ENCODE data around the gene TCF7L1.
"Not testable (repeated sequence)": the region's sequence is repeated elsewhere in the genome, so short reads cannot be mapped to it uniquely, and the experiment has no call there.

The TCF7L1 gene

GRCh38 chr2:85155082-85155481 lies 21.9 kb downstream of the TCF7L1 start:
- not testable (repeated sequence) for H3K9ac ChIP-seq (ENCODE audit: low read depth, low read length); H3K4me2 ChIP-seq (ENCODE audit: low read length); H3K9me3 ChIP-seq (replicated peaks; ENCODE audit: low read length); H3K27me3 ChIP-seq (ENCODE audit: control insufficient read depth, insufficient read depth, low read length); H3K36me3 ChIP-seq (ENCODE audit: insufficient read depth, low read length); H3K4me3 ChIP-seq (ENCODE audit: low read length)
- peaks cover 18% of the 10 kb centered on the region for H3K4me1 ChIP-seq (ENCODE audit: control insufficient read depth, insufficient read depth, low read length)

- H3K9ac ChIP-seq (ENCODE audit: low read depth, low read length) = no peak overlapping the region
- H3K4me1 ChIP-seq (ENCODE audit: control insufficient read depth, insufficient read depth, low read length) = peaks cover 14% of the 10 kb centered on the region
- no peaks in the 10 kb centered on the region for H3K36me3 ChIP-seq (ENCODE audit: insufficient read depth, low read length)
- H3K9me3 ChIP-seq (replicated peaks; ENCODE audit: low read length) = no peaks in the 10 kb centered on the region
- H3K4me3 ChIP-seq (ENCODE audit: low read length) = no peak overlapping the region
- no peak overlapping the region for H3K4me2 ChIP-seq (ENCODE audit: low read length)
- no peaks in the 10 kb centered on the region for H3K27me3 ChIP-seq (ENCODE audit: control insufficient read depth, insufficient read depth, low read length)
These were observed 23.0 kb downstream of the TCF7L1 start for GRCh38 chr2:85156153-85156552.

- no peak overlapping the region for H3K4me2 ChIP-seq (ENCODE audit: low read length)
- no peaks in the 10 kb centered on the region for H3K9me3 ChIP-seq (replicated peaks; ENCODE audit: low read length)
- H3K36me3 ChIP-seq (ENCODE audit: insufficient read depth, low read length) = no peaks in the 10 kb centered on the region
- no peaks in the 10 kb centered on the region for H3K27me3 ChIP-seq (ENCODE audit: control insufficient read depth, insufficient read depth, low read length)
- H3K9ac ChIP-seq (ENCODE audit: low read depth, low read length) = no peak overlapping the region
- no peak overlapping the region for H3K4me3 ChIP-seq (ENCODE audit: low read length)
- H3K4me1 ChIP-seq (ENCODE audit: control insufficient read depth, insufficient read depth, low read length) = peaks cover 15% of the 10 kb centered on the region
These were observed 23.4 kb downstream of the TCF7L1 start for GRCh38 chr2:85156619-85157018.

GRCh38 chr2:85157345-85157744 lies 24.2 kb downstream of the TCF7L1 start:
- peaks cover 22% of the 10 kb centered on the region for H3K4me1 ChIP-seq (ENCODE audit: control insufficient read depth, insufficient read depth, low read length)
- no peaks in the 10 kb centered on the region for H3K36me3 ChIP-seq (ENCODE audit: insufficient read depth, low read length)
- no peak overlapping the region for H3K4me3 ChIP-seq (ENCODE audit: low read length)
- H3K9me3 ChIP-seq (replicated peaks; ENCODE audit: low read length) = no peaks in the 10 kb centered on the region
- H3K4me2 ChIP-seq (ENCODE audit: low read length) = no peak overlapping the region
- no peaks in the 10 kb centered on the region for H3K27me3 ChIP-seq (ENCODE audit: control insufficient read depth, insufficient read depth, low read length)
- H3K9ac ChIP-seq (ENCODE audit: low read depth, low read length) = no peak overlapping the region

- H3K4me2 ChIP-seq (ENCODE audit: low read length) = no peak overlapping the region
- no peaks in the 10 kb centered on the region for H3K27me3 ChIP-seq (ENCODE audit: control insufficient read depth, insufficient read depth, low read length)
- no peaks in the 10 kb centered on the region for H3K36me3 ChIP-seq (ENCODE audit: insufficient read depth, low read length)
- H3K4me3 ChIP-seq (ENCODE audit: low read length) = no peak overlapping the region
- no peak overlapping the region for H3K9ac ChIP-seq (ENCODE audit: low read depth, low read length)
- H3K9me3 ChIP-seq (replicated peaks; ENCODE audit: low read length) = no peaks in the 10 kb centered on the region
- H3K4me1 ChIP-seq (ENCODE audit: control insufficient read depth, insufficient read depth, low read length) = peaks cover 36% of the 10 kb centered on the region
These were observed 25.5 kb downstream of the TCF7L1 start for GRCh38 chr2:85158559-85159273.

- Histone ChIP-seq H3K9ac (ENCODE audit: low read depth, low read length) (no peak overlapping the region), H3K4me1 (ENCODE audit: control insufficient read depth, insufficient read depth, low read length) (peaks cover 36% of the 10 kb centered on the region), H3K4me3 (ENCODE audit: low read length) (no peak overlapping the region), H3K9me3 (replicated peaks; ENCODE audit: low read length) (no peaks in the 10 kb centered on the region), H3K27me3 (ENCODE audit: control insufficient read depth, insufficient read depth, low read length) (no peaks in the 10 kb centered on the region), H3K36me3 (ENCODE audit: insufficient read depth, low read length) (no peaks in the 10 kb centered on the region), H3K4me2 (ENCODE audit: low read length) (no peak overlapping the region)
These were observed 26.4 kb downstream of the TCF7L1 start for GRCh38 chr2:85159589-85159988.

- Histone ChIP-seq H3K27me3 (ENCODE audit: control insufficient read depth, insufficient read depth, low read length) (no peaks in the 10 kb centered on the region), H3K9ac (ENCODE audit: low read depth, low read length) (no peak overlapping the region), H3K4me3 (ENCODE audit: low read length) (no peak overlapping the region), H3K36me3 (ENCODE audit: insufficient read depth, low read length) (no peaks in the 10 kb centered on the region), H3K4me2 (ENCODE audit: low read length) (no peak overlapping the region), H3K4me1 (ENCODE audit: control insufficient read depth, insufficient read depth, low read length) (peaks cover 32% of the 10 kb centered on the region), H3K9me3 (replicated peaks; ENCODE audit: low read length) (no peaks in the 10 kb centered on the region)
These were observed 28.1 kb downstream of the TCF7L1 start for GRCh38 chr2:85160966-85161960.

GRCh38 chr2:85162746-85163301 lies 29.6 kb downstream of the TCF7L1 start:
- Histone ChIP-seq H3K4me2 (ENCODE audit: low read length) (peak overlapping the region; percentile 69), H3K36me3 (ENCODE audit: insufficient read depth, low read length) (no peaks in the 10 kb centered on the region), H3K27me3 (ENCODE audit: control insufficient read depth, insufficient read depth, low read length) (no peaks in the 10 kb centered on the region), H3K4me1 (ENCODE audit: control insufficient read depth, insufficient read depth, low read length) (peaks cover 26% of the 10 kb centered on the region), H3K4me3 (ENCODE audit: low read length) (peak overlapping the region; percentile 13), H3K9me3 (replicated peaks; ENCODE audit: low read length) (no peaks in the 10 kb centered on the region), H3K9ac (ENCODE audit: low read depth, low read length) (peak overlapping the region; percentile 43)

GRCh38 chr2:85163675-85164074 lies 30.5 kb downstream of the TCF7L1 start:
- no peaks in the 10 kb centered on the region for H3K36me3 ChIP-seq (ENCODE audit: insufficient read depth, low read length)
- H3K4me1 ChIP-seq (ENCODE audit: control insufficient read depth, insufficient read depth, low read length) = peaks cover 26% of the 10 kb centered on the region
- no peak overlapping the region for H3K4me3 ChIP-seq (ENCODE audit: low read length)
- no peaks in the 10 kb centered on the region for H3K9me3 ChIP-seq (replicated peaks; ENCODE audit: low read length)
- H3K9ac ChIP-seq (ENCODE audit: low read depth, low read length) = no peak overlapping the region
- H3K27me3 ChIP-seq (ENCODE audit: control insufficient read depth, insufficient read depth, low read length) = no peaks in the 10 kb centered on the region
- no peak overlapping the region for H3K4me2 ChIP-seq (ENCODE audit: low read length)

- peaks cover 26% of the 10 kb centered on the region for H3K4me1 ChIP-seq (ENCODE audit: control insufficient read depth, insufficient read depth, low read length)
- H3K36me3 ChIP-seq (ENCODE audit: insufficient read depth, low read length) = no peaks in the 10 kb centered on the region
- no peak overlapping the region for H3K9ac ChIP-seq (ENCODE audit: low read depth, low read length)
- no peaks in the 10 kb centered on the region for H3K9me3 ChIP-seq (replicated peaks; ENCODE audit: low read length)
- H3K4me3 ChIP-seq (ENCODE audit: low read length) = no peak overlapping the region
- H3K27me3 ChIP-seq (ENCODE audit: control insufficient read depth, insufficient read depth, low read length) = no peaks in the 10 kb centered on the region
- no peak overlapping the region for H3K4me2 ChIP-seq (ENCODE audit: low read length)
These were observed 31.0 kb downstream of the TCF7L1 start for GRCh38 chr2:85164145-85164569.

- Histone ChIP-seq H3K4me1 (ENCODE audit: control insufficient read depth, insufficient read depth, low read length) (peaks cover 26% of the 10 kb centered on the region), H3K4me2 (ENCODE audit: low read length) (no peak overlapping the region), H3K9me3 (replicated peaks; ENCODE audit: low read length) (no peaks in the 10 kb centered on the region), H3K9ac (ENCODE audit: low read depth, low read length) (no peak overlapping the region), H3K36me3 (ENCODE audit: insufficient read depth, low read length) (no peaks in the 10 kb centered on the region), H3K4me3 (ENCODE audit: low read length) (no peak overlapping the region), H3K27me3 (ENCODE audit: control insufficient read depth, insufficient read depth, low read length) (no peaks in the 10 kb centered on the region)
These were observed 32.0 kb downstream of the TCF7L1 start for GRCh38 chr2:85165088-85165690.

Measured in skeletal muscle satellite cell (primary cell).